NT2/D1 (cell line): ENCODE measurements around the gene KLHL40.

ENCODE experiments used
- SUZ12 ChIP-seq: IDR thresholded peaks from 2 replicates; pipeline ENCODE4 v1.6.1; 2011; ENCODE audit not compliant: insufficient read length, insufficient read depth; ENCODE audit errors: extremely low read depth
- YY1 ChIP-seq: IDR thresholded peaks from 2 replicates; pipeline ENCODE4 v1.6.1; 2011; ENCODE audit not compliant: insufficient read length, insufficient read depth
- ZNF274 ChIP-seq: IDR thresholded peaks from 2 replicates; pipeline ENCODE4 v1.6.1; 2011; ENCODE audit warnings: mild to moderate bottlenecking, low read depth, low read length

DNA sequence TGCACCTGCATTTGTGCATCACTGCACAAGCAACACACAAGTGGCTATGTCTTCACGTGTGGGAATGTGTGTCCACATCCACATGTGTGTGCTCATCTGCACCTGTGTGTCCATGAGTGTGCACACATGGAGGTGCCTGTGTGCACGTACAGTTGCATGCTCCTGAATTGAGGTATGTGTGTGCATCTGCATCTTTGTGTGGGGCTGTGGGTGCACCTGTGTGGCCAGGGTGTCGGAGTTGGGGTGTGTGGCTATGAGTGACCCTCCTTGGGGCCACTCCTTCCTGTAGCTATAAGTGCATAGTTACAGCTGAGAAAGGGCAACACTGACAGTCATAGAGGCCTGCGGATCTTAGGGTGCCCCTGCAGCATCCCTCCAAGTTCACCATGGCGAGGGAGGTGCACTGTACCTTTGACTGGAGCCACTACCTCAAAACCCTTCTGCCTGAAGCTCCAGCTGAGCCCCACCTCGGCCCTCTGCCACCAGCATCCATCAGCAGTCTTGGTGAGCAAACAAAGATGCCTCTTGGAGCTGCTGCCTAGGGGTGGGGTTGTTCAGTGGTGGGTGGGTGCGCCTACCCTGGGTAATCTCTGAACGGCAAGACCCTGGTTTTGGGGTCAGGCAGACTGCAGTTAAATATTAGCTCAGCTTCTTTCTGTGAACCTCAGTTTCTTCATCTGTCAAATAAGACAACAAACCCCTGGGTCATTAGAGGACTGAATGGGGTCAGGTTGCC is 22.5 kb downstream of the KLHL40 start:
- TF ChIP-seq ZNF274 (no peak), YY1 (no peak), SUZ12 (no peak)
